GM18502 (cell line): ENCODE measurements around the gene WDFY2.

Source experiments
- ATAC-seq: cut with Tn5 transposase; IDR thresholded peaks from one replicate; pipeline ENCODE4 v1.9.1; 2021; ENCODE audit warnings: mild to moderate bottlenecking; ENCODE audit not compliant: unreplicated experiment, poor library complexity

Gene WDFY2

GRCh38 chr13:51729866-51730553 is 145.7 kb downstream of the WDFY2 start:
- no peak for ATAC-seq

DNA sequence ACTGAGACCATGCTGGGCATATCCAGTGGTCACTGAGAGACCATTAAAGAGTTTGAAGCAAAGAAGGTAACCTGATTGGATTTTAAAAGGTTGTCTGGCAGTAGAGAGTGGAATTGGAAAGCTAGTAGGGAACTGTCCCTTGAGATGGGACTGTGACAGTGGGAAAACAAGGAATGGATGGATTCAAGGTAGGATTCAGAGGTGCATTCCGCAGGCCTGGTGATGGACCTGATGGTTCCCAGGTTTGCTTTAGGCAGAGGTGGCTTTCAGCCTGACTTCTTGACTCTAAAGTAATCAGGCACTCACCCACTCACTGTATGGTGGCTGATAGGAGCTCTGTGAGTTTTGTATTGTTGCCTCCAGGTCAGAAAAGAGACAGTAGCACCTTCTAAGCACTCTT is 146.7 kb downstream of the WDFY2 start:
- ATAC-seq = no peak

GRCh38 chr13:51731759-51732158 is 147.5 kb downstream of the WDFY2 start:
- no peak for ATAC-seq

GRCh38 chr13:51733374-51734298 is 149.4 kb downstream of the WDFY2 start:
- ATAC-seq = no peak

DNA sequence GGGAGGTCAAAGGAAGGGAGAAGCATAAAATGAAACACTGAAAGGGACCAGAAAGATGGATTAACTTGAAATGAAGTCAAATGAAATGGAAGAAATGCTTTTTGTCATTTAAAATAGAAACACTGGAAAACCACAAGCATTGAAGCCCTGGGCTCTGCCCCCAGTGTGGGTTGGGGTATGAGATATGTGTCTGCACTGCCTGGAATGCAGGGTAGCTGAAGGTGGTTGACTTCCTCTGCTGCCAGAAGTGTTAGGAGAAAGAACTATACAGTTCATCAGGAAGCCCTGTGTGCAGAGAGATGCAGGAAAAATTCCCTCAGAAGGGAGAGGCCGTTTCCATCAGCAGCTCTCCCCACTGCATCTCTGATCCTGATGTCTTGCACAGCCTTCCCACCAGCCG is 150.5 kb downstream of the WDFY2 start:
- no peak for ATAC-seq

DNA sequence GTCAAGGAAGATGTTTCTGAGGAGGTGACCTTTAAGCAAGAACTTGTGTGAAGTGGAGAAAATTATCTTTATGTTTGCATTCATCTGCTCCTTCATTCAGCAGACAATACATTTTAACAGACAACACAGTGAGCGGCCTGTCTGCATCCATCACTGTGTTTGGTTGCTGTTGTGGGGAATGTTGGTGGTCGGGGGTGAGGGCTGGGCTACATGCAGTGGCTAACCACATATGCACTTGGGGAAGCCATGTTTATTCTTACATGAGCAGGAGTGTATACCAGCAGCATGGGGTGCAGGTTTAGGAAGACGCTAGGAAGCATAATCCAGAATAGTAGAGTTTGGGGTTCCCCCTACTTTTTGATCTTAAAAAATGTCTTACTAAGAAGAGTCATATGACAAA is 153.3 kb downstream of the WDFY2 start:
- no peak for ATAC-seq

DNA sequence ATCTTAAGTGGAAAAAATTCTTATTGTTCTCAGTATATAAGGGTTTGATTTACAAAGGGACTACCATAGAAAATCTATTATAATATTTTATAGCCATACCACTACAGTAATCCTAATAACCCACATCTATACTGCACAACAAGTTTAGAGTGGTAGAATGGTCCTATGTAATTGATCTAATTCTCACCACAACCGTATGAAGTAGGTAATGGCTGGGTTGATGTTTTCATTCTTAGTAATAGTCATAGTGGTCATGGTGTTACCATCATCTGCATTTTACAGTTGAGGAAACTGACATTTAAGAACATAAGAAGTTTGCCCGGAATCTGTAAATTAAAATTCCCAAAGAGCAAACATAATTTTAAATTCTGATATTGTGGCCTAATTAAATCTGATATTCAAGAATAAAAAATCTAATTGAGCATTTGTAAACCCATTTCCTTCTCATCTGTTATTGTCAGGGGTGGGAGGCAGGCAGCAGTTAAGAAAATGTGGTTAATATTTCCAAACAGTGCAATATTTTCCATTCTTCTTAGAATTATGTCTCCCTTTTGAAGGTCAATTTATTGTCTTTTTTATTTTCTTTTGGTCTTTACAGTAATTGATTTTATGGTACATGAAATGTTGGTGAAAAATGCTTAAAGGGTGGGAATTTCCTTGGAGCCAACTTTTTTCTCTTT is 154.1 kb downstream of the WDFY2 start:
- no peak for ATAC-seq

- no peak for ATAC-seq
Observed at GRCh38 chr13:51739027-51739764, 154.9 kb downstream of the WDFY2 start.

GRCh38 chr13:51740698-51741097 is 156.4 kb downstream of the WDFY2 start:
- ATAC-seq = no peak

DNA sequence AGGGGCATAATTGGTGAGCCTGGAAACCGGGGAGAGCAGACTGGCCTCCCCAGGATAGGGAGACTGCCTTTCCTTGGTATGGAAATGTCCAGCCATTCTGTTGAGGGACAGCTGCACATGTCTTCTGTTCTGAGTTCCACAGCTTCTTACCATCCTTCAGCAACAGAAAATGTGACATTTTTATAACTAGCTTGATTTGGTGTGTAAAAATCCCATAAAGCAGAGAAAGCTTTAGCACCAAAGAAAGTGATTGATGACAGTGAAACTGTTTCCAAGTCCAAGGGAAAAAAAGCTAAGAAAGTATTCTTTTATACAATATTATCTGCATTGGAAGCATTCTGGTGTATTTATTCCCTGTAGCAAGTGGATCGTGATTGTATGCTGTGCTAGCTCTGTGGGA is 157.8 kb downstream of the WDFY2 start:
- ATAC-seq = no peak

- ATAC-seq = no peak
Observed at GRCh38 chr13:51742611-51743010, 158.3 kb downstream of the WDFY2 start.

DNA sequence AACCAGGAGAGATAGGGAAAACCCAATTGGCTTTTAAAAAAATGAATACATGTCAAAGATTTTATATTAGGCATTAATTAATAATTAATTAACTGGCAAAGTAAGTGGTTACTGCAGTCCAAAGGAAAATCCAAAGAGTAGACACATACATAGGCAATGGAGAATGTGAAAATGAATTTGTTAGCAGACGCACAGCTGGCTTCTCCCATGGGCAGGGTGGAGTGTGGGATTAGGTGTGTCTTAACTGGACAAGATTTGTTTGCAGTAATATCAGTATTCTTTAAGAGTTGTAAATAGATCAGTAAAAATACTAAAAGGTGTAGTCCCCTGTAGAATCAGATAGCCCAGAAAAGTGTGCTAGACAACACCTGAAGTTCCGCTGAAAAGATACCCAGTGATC is 161.0 kb downstream of the WDFY2 start:
- no peak for ATAC-seq

DNA sequence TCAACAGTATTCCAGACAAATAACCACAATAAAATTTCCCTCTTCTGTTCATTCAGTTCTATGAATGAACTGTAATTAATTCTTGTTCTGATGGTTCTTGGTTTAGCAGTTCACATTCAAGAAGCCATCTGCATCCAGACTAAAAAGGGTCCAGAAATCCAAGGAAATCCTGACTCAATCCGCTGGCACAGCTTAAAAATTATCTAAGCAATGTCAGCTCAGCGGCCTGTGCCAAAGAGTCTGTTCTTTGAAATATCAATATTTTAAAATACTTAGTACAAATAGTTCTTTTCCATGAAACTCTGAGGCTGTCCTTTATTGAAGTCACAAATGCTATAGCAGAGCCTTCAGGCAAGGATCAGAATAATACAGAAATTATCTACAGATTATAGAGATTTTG is 162.5 kb downstream of the WDFY2 start:
- ATAC-seq = no peak

DNA sequence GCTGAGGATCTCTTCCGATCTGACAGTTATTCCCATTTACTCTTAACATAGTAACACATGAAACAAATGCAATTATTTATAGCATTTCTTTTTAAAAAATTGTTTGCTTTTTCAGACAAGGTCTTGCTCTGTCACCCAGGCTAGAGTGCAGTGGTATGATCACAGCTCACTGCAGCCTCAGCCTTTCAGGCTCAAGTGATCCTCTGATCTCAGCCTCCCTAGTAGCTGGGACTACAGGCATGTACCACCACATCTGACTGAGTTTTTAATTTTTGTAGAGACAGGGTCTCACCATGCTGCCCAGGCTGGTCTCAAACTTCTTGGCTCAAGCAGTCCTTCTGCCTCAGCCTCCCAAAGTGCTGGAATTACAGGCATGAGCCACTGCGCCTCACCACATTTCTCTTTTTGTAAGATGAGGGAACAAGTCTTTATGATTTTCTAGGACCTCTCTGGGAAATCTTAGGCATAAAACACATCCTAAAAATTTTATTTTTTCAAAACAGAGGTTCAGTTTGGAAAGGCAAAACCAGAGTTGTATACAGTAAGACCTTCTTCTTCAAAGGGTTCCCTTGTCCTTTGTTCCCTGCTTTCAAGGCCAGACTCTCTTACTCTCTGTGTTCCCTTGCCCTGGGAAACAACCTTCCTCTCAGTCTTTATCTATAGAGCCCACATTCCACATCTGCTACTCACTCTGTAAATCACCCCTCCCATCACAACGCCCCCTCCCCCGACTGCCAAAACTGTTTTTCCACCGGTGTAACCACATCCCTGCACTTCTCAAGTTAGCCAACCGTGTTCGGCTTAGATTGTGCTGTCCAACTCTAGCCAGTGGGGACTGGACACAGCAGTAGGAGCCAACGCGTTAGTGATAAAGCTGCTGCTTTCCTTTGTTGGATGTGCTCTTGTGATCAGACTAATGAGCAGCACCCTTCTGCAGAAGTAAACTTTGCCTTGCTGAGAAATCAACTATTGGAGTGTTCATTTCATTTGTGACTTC is 163.5 kb downstream of the WDFY2 start:
- no peak for ATAC-seq

DNA sequence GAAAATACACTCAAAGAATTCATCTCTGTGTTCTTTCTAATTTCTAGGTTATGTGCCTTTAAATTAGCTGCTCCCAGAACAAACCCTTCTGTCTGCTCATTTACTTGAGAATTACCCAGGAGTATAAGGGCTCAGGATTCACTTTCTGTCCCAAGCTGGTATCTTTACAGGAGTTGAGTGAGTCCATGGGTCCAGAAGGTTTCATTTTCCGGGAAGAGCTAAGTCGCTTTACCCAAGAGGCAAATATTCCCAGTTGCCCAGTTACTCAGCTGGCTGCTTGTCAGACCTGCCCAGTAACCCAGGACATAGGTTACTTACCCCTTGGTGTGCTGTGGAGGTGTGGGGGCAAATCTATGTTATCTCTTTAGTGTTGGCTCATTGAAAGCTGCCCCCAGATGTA is 172.4 kb downstream of the WDFY2 start:
- ATAC-seq = no peak

DNA sequence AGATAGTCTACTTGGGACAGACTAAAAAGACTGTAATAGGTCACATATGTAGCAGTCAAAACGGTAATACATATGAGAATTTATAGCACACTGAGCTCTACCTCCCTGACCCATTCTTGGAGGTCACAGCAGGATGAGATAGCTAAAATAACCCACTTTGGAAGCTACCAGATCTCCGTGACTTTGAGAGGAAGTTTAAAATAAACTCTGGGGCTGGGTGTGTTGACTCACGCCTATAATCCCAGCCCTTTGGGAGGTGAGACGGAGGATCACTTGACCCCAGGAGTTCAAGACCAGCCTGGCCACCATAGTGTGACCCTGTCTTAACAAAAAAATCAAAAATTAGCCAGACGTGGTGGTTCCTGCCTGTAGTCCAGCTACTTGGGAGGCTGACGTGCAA is 174.4 kb downstream of the WDFY2 start:
- ATAC-seq = no peak

GRCh38 chr13:51759240-51759639 is 175.0 kb downstream of the WDFY2 start:
- ATAC-seq = no peak

DNA sequence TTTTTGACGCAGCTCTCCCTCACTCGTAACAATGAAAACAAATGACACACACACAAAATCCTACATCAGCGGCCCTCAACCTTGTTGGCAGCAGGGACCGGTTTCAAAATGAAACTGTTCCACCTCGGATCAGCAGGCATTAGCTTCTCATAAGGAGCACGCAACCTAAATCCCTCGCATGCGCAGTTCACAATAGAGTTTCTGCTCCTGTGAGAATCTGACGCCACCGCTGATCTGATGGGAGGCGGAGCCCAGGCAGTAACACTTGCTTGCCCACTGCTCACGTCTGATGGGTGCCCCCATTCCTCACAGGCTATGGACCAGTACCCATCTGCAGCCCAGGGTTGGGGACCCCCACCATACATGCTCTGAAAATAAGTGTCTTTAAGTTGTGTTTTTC is 176.3 kb downstream of the WDFY2 start:
- ATAC-seq = no peak

DNA sequence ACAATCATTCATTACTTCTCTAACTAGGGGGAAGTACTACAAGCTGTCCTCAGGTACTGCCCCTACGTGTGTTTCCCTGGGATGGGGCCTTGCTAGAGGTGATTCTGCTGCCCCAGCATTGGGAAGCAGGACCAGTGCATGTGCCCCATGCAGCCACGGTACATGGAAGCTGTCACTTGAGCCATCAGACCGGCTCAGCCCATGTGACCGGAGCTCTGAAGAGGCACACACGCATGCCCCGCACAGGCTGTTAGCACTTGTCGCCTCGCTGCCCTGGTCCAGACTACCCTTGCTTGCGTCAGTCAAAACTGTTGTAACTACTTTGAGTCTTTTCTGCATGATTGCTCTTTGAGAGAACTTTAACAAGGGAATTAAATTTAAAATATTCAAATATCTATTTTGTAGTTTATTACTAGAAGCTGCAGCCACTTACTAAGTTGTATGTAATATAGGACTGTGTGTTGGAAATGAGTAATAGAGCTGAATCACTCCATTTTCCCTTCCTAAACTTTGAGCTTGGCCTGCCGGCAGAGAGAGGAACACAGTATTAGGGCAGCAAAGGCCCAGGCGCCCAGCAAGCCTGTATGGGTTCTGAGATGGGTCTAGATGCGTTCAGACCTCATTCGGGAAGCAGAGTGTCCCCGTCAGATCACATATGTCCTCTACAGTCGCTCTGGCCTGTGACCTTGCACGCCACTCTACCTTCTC is 177.5 kb downstream of the WDFY2 start:
- ATAC-seq = no peak
